Adrenal gland (tissue), 12 donors: ENCODE results near the gene NDUFA11. TPM values are rescaled to one million over a fixed set of nuclear protein-coding genes. Genes with fewer than 3 reads are reported as not detected.

Experiments used
- DNase-seq, 7 donors: peaks; one replicate each; pipeline ENCODE4 v3.0.0-alpha.2; 2019 to 2020
- H3K27ac ChIP-seq, 5 donors: fragments of 200-600 bp; sonication (generic) in 4 of 5; 1 replicate in 3 of 5; 2 replicates in 2 of 5; pipeline versions ENCODE4 v1.5.1 to v1.8.0; 2016 to 2020; ENCODE audit warnings: mild to moderate bottlenecking in 1 of 5
- H3K27me3 ChIP-seq: fragments of 200-600 bp; 2 replicates; pipeline ENCODE4 v1.8.0; 2021
- H3K36me3 ChIP-seq, 2 donors: fragments of 200-600 bp; replicated peaks in 1 of 2; 1 replicate in 1 of 2; 2 replicates in 1 of 2; pipeline versions ENCODE4 v1.5.1 to v1.8.0; 2018 to 2022
- H3K4me1 ChIP-seq, 2 donors: fragments of 200-600 bp; replicated peaks in 1 of 2; 1 replicate in 1 of 2; 2 replicates in 1 of 2; pipeline versions ENCODE4 v1.5.1 to v1.8.0; 2018 to 2021
- H3K4me3 ChIP-seq, 4 donors: fragments of 200-600 bp; sonication (generic) in 3 of 4; one replicate each; pipeline ENCODE4 v1.5.1; 2016 to 2018
- H3K9me3 ChIP-seq, 3 donors: fragments of 200-600 bp; sonication (generic) in 1 of 3; replicated peaks in 1 of 3; 1 replicate in 2 of 3; 2 replicates in 1 of 3; pipeline versions ENCODE4 v1.5.1 to v1.8.0; 2016 to 2021
- POLR2A ChIP-seq, 2 donors: fragments of 450-650 bp; IDR thresholded peaks; one replicate each; pipeline ENCODE4 v1.6.1; 2017; ENCODE audit warnings: antibody characterized with exemption in 2 of 2, mild to moderate bottlenecking in 2 of 2, moderate library complexity in 1 of 2
- WGBS, 4 donors: extraction: QIAGEN DNeasy Blood & Tissue Kit in 2 of 4; methylation state at CpG; one replicate each; pipeline versions ENCODE4 v1.1.5 to v1.1.7; 2013 to 2017; 5-methylcytosine and 5-hydroxymethylcytosine counted together
- intact Hi-C, 2 donors: fragments of 100-400 bp; cut with DNase I; formaldehyde crosslinking; loops; one replicate each; pipeline versions ENCODE4 v1.14.1 to v1.15.0; 2022 to 2023
- polyA plus RNA-seq, 3 donors: library from polyadenylated mRNA; stranded (reverse); fragments of 200-250 nt in 2 of 3; fragments of 350-450 nt in 1 of 3; fragmentation: Illumina TruSeq in 1 of 3; extraction: RNeasy Lipid Tissue Mini Kit (QIAGEN cat#74804) in 1 of 3; gene quantifications; one replicate each; pipeline ENCODE4 v1.2.3, GENCODE V29; 2013 to 2014
- total RNA-seq, 9 donors: library from RNA; depleted of rRNA in 4 of 9; stranded (reverse); fragments of >200 nt in 4 of 9; fragments of 120-200 nt in 1 of 9; fragmentation: NEBNext Ultra II Directional in 1 of 9; extraction: Animal tissue kit (Norgen Biotek cat#: 25700) in 1 of 9; gene quantifications; one replicate each; pipeline versions ENCODE4 v1.1.0 to v1.2.4, GENCODE V29; 2013 to 2023
- TF ChIP-seq, protein P1 (sequence below), 6 experiments: fragments of 450-650 bp in 4 of 6; fragments of 200-600 bp in 2 of 6; sonication (generic) in 1 of 6; IDR thresholded peaks; 1 replicate in 5 of 6; 2 replicates in 1 of 6; pipeline versions ENCODE4 v1.5.1 to v1.8.0; 2016 to 2021; ENCODE audit warnings: antibody characterized with exemption in 6 of 6, mild to moderate bottlenecking in 2 of 6, moderate library complexity in 1 of 6
- donor health status: healthy with polysubstance abuse.
- donor health status: Bipolar disorder and iron deficiency.
- donor health status: DM: yes; HTN: yes; CAD: no.
- donor health status: DM: no; HTN: no; CAD: no.
- donor health status: DM: no; HTN: no; CAD: no.
- donor health status: DM: yes; HTN: yes; CAD: no.

The NDUFA11 gene
- total and polyA plus RNA-seq, 12 donors = 288 to 856 (median 426) TPM

DNA sequence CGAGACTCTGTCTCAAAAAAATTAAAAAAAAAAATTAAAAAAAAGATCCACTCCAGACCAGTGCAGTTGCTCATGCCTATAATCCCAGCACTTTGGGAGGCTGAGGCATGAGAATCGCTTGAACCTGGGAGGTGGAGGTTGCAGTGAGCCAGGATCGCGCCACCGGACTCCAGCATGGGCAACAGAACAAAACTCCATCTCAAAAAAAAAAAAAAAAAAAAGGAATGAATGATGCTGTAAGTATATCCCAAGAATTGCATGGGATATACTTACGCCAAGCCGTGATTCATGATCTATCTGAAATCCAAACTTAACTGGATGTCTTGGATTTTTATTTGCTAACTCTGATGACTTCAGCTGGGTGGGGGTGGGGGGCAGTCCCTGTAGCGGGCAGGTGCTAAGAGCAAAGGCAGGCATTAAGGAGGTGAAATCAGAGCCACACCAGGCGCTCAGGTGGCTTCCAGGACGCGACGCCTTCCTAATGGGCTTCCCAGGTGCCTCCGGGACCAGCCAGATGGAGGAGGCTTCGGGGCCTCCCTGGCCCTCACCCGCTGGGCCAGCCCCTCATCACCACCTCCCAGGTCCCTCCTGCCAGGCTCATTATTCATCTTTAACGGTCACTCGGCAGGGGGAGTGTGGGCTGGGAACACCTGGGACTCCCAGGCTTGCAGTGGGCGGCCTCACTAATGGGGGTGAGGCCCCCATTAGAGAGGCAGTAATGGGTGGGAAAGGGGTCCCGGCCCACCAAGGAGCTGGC, 21.9 kb downstream of the NDUFA11 start:
- TF ChIP-seq POLR2A (IDR thresholded peaks at IDR 0.05) = no peak
- TF ChIP-seq, protein P1, sequence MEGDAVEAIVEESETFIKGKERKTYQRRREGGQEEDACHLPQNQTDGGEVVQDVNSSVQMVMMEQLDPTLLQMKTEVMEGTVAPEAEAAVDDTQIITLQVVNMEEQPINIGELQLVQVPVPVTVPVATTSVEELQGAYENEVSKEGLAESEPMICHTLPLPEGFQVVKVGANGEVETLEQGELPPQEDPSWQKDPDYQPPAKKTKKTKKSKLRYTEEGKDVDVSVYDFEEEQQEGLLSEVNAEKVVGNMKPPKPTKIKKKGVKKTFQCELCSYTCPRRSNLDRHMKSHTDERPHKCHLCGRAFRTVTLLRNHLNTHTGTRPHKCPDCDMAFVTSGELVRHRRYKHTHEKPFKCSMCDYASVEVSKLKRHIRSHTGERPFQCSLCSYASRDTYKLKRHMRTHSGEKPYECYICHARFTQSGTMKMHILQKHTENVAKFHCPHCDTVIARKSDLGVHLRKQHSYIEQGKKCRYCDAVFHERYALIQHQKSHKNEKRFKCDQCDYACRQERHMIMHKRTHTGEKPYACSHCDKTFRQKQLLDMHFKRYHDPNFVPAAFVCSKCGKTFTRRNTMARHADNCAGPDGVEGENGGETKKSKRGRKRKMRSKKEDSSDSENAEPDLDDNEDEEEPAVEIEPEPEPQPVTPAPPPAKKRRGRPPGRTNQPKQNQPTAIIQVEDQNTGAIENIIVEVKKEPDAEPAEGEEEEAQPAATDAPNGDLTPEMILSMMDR (IDR thresholded peaks at IDR 0.05) = no peak
- WGBS, 4 donors = 60 to 65% (median 63%) methylated on average over 12 to 19 of the region's 19 CpGs
- no peaks in the 10 kb centered on the region for H3K27me3 ChIP-seq
- intact Hi-C loops = no loop called here
- DNase-seq = no peak
- H3K36me3 ChIP-seq = no peaks in the 10 kb centered on the region
- no peak overlapping the region for H3K4me3 ChIP-seq
- no peak overlapping the region for H3K27ac ChIP-seq
- peaks cover 5 to 11% of the 10 kb centered on the region in 2 donors for H3K4me1 ChIP-seq
- no peaks in the 10 kb centered on the region for H3K9me3 ChIP-seq

DNA sequence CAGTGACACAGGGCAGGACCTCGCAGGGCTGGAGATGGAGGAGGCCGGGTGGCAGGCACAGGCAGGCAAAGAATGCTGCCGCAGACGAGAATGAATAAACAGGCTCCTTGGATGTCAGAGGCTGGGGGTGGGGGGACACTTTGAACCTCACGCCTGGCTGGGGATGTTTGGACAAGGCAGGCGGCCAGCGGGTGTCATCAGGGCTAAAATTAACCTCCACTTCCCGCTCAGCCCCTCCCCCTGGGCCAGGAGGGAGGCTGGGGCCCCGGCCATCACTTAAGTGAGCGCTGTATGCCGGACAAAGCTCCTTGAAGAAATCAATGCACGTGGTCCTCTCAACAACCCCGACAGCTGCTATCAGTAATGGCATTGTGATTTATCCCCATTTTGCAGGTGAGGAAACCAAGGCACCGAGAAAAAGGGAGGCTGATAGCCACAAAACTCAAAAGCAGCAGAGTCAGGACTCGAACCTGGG, 22.9 kb downstream of the NDUFA11 start:
- Histone ChIP-seq H3K4me1 (peaks cover 5 to 11% of the 10 kb centered on the region in 2 donors), H3K27ac (no peak overlapping the region), H3K9me3 (no peaks in the 10 kb centered on the region), H3K4me3 (no peak overlapping the region), H3K36me3 (no peaks in the 10 kb centered on the region), H3K27me3 (no peaks in the 10 kb centered on the region)
- DNase-seq = peak in 5 of 7 donors; percentile 61 to 78 (median 73)
- intact Hi-C loops = no loop called here
- TF ChIP-seq, protein P1 (IDR thresholded peaks at IDR 0.05) = no peak
- TF ChIP-seq POLR2A (IDR thresholded peaks at IDR 0.05) = no peak
- WGBS, 4 donors = 10 to 21% (median 17%) methylated on average over 9 to 15 of the region's 15 CpGs

DNA sequence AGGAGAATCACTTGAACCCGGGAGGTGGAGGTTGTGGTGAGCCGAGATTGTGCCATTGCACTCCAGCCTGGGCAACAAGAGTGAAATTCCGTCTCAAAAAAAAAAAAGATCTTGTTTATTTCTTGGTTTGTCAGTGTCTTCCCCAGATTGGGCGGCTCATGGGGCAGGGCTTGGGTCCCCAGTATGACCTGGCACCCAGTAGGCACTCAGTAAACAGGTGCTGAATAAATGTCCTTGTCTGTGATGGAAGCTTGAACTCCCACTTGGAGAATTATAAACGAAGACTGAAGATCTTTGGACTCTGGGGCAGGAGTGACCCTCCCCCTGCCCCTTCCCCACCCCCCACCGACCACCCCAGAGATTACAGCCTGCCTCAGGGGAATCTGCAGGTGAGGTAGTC, 23.4 kb downstream of the NDUFA11 start:
- Histone ChIP-seq H3K36me3 (no peaks in the 10 kb centered on the region), H3K27me3 (no peaks in the 10 kb centered on the region), H3K27ac (no peak overlapping the region), H3K4me1 (peaks cover 5 to 11% of the 10 kb centered on the region in 2 donors), H3K9me3 (no peaks in the 10 kb centered on the region), H3K4me3 (no peak overlapping the region)
- no peak for DNase-seq
- intact Hi-C loops = no loop called here
- TF ChIP-seq, protein P1 (IDR thresholded peaks at IDR 0.05) = no peak
- no peak for TF ChIP-seq POLR2A (IDR thresholded peaks at IDR 0.05)
- 36 to 61% (median 41%) methylated on average over 5 to 6 of the region's 6 CpGs for WGBS, 4 donors

DNA sequence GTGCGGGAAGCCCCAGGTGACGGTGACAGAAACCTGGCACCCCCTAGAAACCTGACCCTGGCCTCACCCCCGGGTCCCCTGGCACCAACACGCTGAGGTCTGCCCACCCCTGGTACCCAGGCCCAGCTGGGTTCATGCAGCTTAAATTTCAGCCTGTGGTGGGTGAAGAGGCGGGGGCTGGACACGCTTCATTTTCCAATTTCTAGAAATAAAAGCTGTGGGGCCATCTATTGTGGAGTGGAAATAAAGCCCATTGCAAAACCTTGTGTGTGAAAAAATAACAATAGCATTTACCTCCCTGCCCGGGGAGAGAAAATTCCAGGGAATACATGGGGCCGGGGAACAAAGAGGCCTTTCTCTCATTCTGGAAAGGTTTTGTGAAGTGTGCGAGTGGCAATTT, 25.7 kb downstream of the NDUFA11 start:
- no peaks in the 10 kb centered on the region for H3K9me3 ChIP-seq
- WGBS, 4 donors = 80 to 90% (median 85%) methylated on average over 7 to 9 of the region's 9 CpGs
- H3K4me1 ChIP-seq = peaks cover 5 to 11% of the 10 kb centered on the region in 2 donors
- DNase-seq = no peak
- H3K4me3 ChIP-seq = no peak overlapping the region
- H3K27me3 ChIP-seq = no peaks in the 10 kb centered on the region
- H3K27ac ChIP-seq = no peak overlapping the region
- TF ChIP-seq, protein P1 (IDR thresholded peaks at IDR 0.05) = no peak
- no peak for TF ChIP-seq POLR2A (IDR thresholded peaks at IDR 0.05)
- no peaks in the 10 kb centered on the region for H3K36me3 ChIP-seq
- intact Hi-C loops = no loop called here
